NCI-H146 (cell line): ENCODE measurements around the gene BTNL3.
"Not testable (repeated sequence)": the region's sequence is repeated elsewhere in the genome, so short reads cannot be mapped to it uniquely, and the experiment has no call there.

Experiments used
- DNase-seq: peaks from one replicate; lab custom pipeline; 2025; lab: John Stamatoyannopoulos, UW

Gene BTNL3

GRCh38 chr5:181020688-181021087 lies 32.0 kb downstream of the BTNL3 start:
- no peak for DNase-seq

- no peak for DNase-seq
Observed at GRCh38 chr5:181024245-181025064, 35.8 kb downstream of the BTNL3 start.

GRCh38 chr5:181027452-181028031 lies 38.9 kb downstream of the BTNL3 start:
- DNase-seq = no peak

- DNase-seq = no peak
Observed at GRCh38 chr5:181028032-181028819, 39.6 kb downstream of the BTNL3 start.

- no peak for DNase-seq
Observed at GRCh38 chr5:181031716-181032115, 43.1 kb downstream of the BTNL3 start.

- DNase-seq = no peak
Observed at GRCh38 chr5:181035991-181036815, 47.6 kb downstream of the BTNL3 start.

- DNase-seq = no peak
Observed at GRCh38 chr5:181036816-181037364, 48.2 kb downstream of the BTNL3 start.

GRCh38 chr5:181037365-181037861 lies 48.8 kb downstream of the BTNL3 start:
- no peak for DNase-seq

- no peak for DNase-seq
Observed at GRCh38 chr5:181039471-181039870, 50.8 kb downstream of the BTNL3 start.

- no peak for DNase-seq
Observed at GRCh38 chr5:181039931-181040630, 51.4 kb downstream of the BTNL3 start, which contains the start of gene BTNL9. Gene BTNL9, plus strand, starts transcription at chr5:181040266. Its CDS starts 5,224 bp downstream, at chr5:181045490.

GRCh38 chr5:181040631-181040945 lies 51.9 kb downstream of the BTNL3 start:
- no peak for DNase-seq

- DNase-seq = no peak
Observed at GRCh38 chr5:181041043-181041442, 52.4 kb downstream of the BTNL3 start.

GRCh38 chr5:181042036-181042713 lies 53.5 kb downstream of the BTNL3 start:
- DNase-seq = no peak

GRCh38 chr5:181042722-181043121 lies 54.1 kb downstream of the BTNL3 start:
- DNase-seq = no peak

- DNase-seq = no peak
Observed at GRCh38 chr5:181043285-181044092, 54.8 kb downstream of the BTNL3 start.

GRCh38 chr5:181044093-181044599 lies 55.5 kb downstream of the BTNL3 start:
- DNase-seq = no peak

GRCh38 chr5:181044662-181045305 lies 56.1 kb downstream of the BTNL3 start:
- DNase-seq = no peak

- DNase-seq = no peak
Observed at GRCh38 chr5:181045316-181045715, 56.7 kb downstream of the BTNL3 start.

- DNase-seq = not testable (repeated sequence)
Observed at GRCh38 chr5:181045857-181046256, 57.2 kb downstream of the BTNL3 start.
